NCI-H526 treated with DMSO at 0.1 percent for 48 hours (cell line): ENCODE results near the gene DCAF6.

ENCODE experiments used
- DNase-seq: peaks from one replicate; lab custom pipeline; 2025; lab: John Stamatoyannopoulos, UW

Gene DCAF6

DNA sequence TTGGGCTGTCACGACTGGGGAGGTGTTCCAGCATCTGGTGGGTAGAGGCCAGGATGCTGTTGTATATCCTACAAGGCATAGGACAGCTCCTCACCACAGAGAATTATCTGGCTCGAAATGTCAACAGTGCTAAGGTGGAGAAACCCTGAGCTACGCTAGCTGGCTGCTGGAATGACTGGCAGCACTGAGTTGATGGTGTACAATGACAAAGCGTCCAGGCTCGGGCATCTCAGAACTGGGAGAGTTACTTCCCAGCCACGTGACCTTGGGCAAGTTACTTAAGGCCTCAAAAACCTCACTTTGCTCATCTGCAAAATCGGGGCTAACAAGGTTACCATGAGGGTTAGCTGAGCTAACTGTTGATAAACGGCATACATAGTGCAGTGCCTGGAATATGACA is 164.9 kb downstream of the DCAF6 start:
- DNase-seq: no peak

GRCh38 chr1:168102487-168102886 is 166.0 kb downstream of the DCAF6 start:
- no peak for DNase-seq

- no peak for DNase-seq
Measured at GRCh38 chr1:168104535-168104934, 168.1 kb downstream of the DCAF6 start.

- no peak for DNase-seq
Measured at GRCh38 chr1:168105846-168106245, 169.4 kb downstream of the DCAF6 start.

GRCh38 chr1:168106274-168106673 is 169.8 kb downstream of the DCAF6 start:
- no peak for DNase-seq

- DNase-seq: no peak
Measured at GRCh38 chr1:168110896-168111545, 174.5 kb downstream of the DCAF6 start.

DNA sequence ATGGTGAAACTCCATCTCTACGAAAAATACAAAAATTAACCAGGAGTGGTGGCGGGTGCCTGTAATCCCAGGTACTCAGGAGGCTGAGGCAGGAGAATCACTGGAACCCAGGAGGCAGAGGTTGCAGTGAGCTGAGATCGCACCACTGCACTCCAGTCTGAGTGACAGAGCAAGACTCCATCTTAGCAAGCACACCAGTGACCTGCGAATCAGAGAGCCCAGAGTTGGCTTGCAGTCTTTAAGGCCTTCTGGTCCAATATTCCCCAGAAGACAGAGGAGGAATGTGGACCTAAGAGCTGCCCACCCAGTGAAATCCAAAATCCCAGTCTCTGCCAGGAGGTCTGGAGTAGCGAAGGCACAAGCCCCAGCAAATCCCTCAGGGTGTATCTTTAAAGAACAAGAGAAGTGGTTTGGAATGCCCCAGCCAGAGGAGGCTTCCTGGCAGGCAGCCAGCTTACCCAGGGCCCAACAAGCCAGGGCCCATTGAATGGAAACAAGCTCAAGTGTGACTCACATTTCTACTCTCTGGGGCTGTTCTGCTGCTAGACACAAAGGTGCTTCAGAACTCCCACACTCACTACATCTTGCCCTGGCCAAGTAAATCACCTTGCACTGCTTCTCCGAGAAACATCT is 176.3 kb downstream of the DCAF6 start:
- DNase-seq: no peak

- DNase-seq: no peak
Measured at GRCh38 chr1:168114845-168115244, 178.4 kb downstream of the DCAF6 start.

- no peak for DNase-seq
Measured at GRCh38 chr1:168116327-168116799, 179.9 kb downstream of the DCAF6 start.

- no peak for DNase-seq
Measured at GRCh38 chr1:168119750-168120149, 183.3 kb downstream of the DCAF6 start.

DNA sequence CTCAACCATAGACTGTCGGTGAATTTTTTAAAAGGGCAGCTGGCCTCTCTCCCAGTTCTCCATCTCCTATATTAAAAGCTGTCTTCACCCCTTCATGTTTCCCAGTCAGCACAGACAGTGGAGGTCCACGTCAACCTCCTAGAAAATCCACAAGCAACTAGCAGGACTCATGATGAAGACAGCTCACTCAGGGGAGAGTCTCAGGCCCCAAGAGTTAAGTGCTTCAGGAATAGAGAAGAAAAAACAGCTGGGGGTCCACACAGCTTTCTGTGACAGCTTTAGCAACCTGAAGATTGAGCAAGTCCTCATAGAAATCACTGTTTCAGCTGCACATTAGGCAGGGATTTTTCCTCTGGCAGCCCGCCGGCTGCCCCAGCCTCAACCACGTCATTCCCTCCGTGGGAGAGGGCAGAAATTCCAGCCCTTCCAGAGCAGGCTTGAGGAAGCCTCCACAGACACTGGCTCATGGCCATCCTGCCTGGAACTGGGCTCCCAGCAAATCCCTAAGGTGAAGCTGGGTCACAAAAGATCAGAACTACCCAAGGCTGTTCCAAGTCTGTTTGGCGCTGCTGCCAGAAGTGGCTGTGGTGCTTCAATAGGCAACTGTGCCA is 185.0 kb downstream of the DCAF6 start:
- DNase-seq: no peak

- DNase-seq: no peak
Measured at GRCh38 chr1:168125051-168125450, 188.6 kb downstream of the DCAF6 start.
